IMR-90 (cell line): ENCODE measurements around the gene WBP2.
"Not testable (repeated sequence)": the region's sequence is repeated elsewhere in the genome, so short reads cannot be mapped to it uniquely, and the experiment has no call there.

Experiments used
- BHLHE40 ChIP-seq: fragments of 150-350 bp; IDR thresholded peaks from 2 replicates; pipeline ENCODE4 v1.6.1; 2016; ENCODE audit warnings: mild to moderate bottlenecking, low read depth, low read length
- CEBPB ChIP-seq: IDR thresholded peaks from 2 replicates; pipeline ENCODE4 v1.6.1; 2012; ENCODE audit warnings: low read depth, low read length, improper control_type of control experiment
- CHD1 ChIP-seq: IDR thresholded peaks from 2 replicates; pipeline ENCODE4 v1.6.1; 2012; ENCODE audit warnings: low read depth, low read length, improper control_type of control experiment
- CTCF ChIP-seq: conservative IDR thresholded peaks from 2 replicates; pipeline ENCODE4 v1.5.1; 2012; ENCODE audit warnings: mild to moderate bottlenecking, low read depth, low read length, improper control_type of control experiment
- ELK1 ChIP-seq: fragments of 150-350 bp; IDR thresholded peaks from 2 replicates; pipeline ENCODE4 v1.6.1; 2016; ENCODE audit warnings: low read depth, mild to moderate bottlenecking, low read length, moderate library complexity, borderline replicate concordance
- FOS ChIP-seq: fragments of 150-350 bp; IDR thresholded peaks from 2 replicates; pipeline ENCODE4 v1.6.1; 2016; ENCODE audit warnings: low read depth, low read length
- MAFK ChIP-seq: IDR thresholded peaks from 2 replicates; pipeline ENCODE4 v1.6.1; 2012; ENCODE audit warnings: low read depth, low read length, improper control_type of control experiment
- MXI1 ChIP-seq: IDR thresholded peaks from 2 replicates; pipeline ENCODE4 v1.6.1; 2012; ENCODE audit warnings: low read depth, mild to moderate bottlenecking, low read length, moderate library complexity, borderline replicate concordance
- POLR2A ChIP-seq: IDR thresholded peaks from 2 replicates; pipeline ENCODE4 v1.6.1; 2012; ENCODE audit warnings: mild to moderate bottlenecking, low read depth, low read length
- RAD21 ChIP-seq: IDR thresholded peaks from 2 replicates; pipeline ENCODE4 v1.6.1; 2012; ENCODE audit warnings: low read length, improper control_type of control experiment
- RCOR1 ChIP-seq: IDR thresholded peaks from 2 replicates; pipeline ENCODE4 v1.6.1; 2012; ENCODE audit warnings: mild to moderate bottlenecking, low read length, improper control_type of control experiment; ENCODE audit not compliant: insufficient replicate concordance
- RFX5 ChIP-seq: IDR thresholded peaks from 2 replicates; pipeline ENCODE4 v1.8.0; 2012; ENCODE audit warnings: low read depth, mild to moderate bottlenecking, low read length, moderate library complexity
- SMC3 ChIP-seq: fragments of 150-350 bp; IDR thresholded peaks from 2 replicates; pipeline ENCODE4 v1.6.1; 2016; ENCODE audit warnings: low read depth, mild to moderate bottlenecking, antibody characterized with exemption, low read length, moderate library complexity
- USF2 ChIP-seq: fragments of 150-350 bp; IDR thresholded peaks from 2 replicates; pipeline ENCODE4 v1.6.1; 2017; ENCODE audit warnings: mild to moderate bottlenecking, antibody characterized with exemption, low read length, low read depth

GRCh38 chr17:75885860-75886259 lies 30.7 kb upstream of the WBP2 start:
- not testable (repeated sequence) for TF ChIP-seq ELK1, RCOR1, BHLHE40, RAD21, RFX5, CTCF, MXI1, POLR2A, MAFK, FOS, CHD1, USF2, CEBPB, SMC3
